Lung microvascular endothelial cell (primary cell): Measurements from ENCODE around the gene C11orf68. TPM values are rescaled to one million over a fixed set of nuclear protein-coding genes. Genes with fewer than 3 reads are reported as not detected.

Experiments used
- DNase-seq, 2 donors: peaks; one replicate each; pipeline versions ENCODE4 v3.0.0 to v3.0.0-alpha.2; 2010; ENCODE audit warnings: low read depth in 2 of 2
- total RNA-seq: library from RNA; depleted of rRNA; stranded (reverse); fragments of >200 nt; gene quantifications from 2 replicates; pipeline ENCODE4 v1.2.1, GENCODE V29; 2014

C11orf68 gene
- total RNA-seq, 1 donor from 2014 or later = 15.7 TPM

- DNase-seq = no peak
These were observed 25.9 kb upstream of the C11orf68 start for GRCh38 chr11:65944767-65945166.

DNA sequence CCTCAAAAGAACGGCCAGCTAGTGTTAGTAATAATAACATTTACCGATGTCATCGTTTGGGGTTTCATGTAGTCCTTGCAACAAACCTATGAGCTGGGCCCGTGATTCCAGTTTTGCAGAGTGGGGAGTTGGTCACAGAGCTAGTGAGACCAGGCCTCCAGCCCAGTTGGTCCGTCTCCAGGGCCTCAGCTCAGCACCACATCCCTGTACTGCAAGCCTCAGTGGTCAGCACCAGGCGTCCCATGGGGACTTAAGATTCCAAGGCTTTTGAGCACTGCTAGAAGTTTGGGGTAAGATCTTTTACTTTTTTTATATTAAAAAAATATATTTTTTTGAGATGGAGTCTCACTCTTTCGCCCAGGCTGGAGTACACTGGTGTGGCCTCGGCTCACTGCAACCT, 25.3 kb upstream of the C11orf68 start:
- no peak for DNase-seq

GRCh38 chr11:65942531-65942930, 23.7 kb upstream of the C11orf68 start:
- no peak for DNase-seq

DNA sequence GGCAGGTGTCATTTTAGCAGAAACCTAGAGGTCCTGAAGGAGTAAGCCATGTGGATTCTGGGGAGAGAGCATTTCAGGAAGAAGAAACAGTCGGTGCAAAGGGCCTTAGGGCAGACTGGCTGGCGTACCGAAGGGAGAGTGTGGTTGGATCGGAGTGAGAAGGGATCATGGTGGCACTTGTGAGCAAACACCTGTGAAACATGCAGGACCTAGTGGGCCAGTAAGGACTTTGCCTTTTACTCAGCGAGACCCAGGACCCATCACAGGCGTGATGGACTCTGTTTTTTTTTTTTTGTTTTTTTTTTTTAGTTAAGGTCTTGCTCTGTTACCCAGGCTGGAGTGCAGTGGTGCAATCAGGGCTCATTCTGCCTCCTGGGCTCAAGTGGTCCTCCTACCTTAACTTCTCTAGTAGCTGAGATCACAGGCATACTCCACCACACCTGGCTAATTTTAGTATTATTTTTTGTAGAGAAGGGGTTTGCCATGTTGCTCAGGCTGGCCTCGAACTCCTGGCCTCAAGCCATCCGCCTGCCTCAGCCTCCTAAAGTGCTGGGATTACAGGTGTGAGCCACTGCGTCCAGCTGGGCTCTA, 23.0 kb upstream of the C11orf68 start:
- no peak for DNase-seq

DNA sequence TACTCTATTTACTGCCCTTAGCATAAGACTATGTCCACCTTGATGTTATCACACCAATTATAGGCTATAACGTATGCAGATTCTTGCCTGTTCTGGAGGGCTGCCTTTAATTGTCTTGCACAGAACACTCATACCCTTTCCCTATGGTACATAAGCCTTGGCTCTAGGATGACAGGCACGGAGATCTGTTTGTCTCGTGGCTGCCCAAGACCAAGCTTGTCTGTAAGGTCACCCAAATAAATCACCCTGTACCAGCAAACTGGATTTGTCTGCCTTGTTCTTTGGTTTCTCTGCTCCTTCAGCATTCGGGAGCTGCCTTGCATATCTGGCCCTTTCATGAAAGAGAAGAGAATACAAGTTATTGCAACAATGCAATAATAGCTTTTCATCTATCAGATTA, 18.9 kb upstream of the C11orf68 start:
- no peak for DNase-seq

DNA sequence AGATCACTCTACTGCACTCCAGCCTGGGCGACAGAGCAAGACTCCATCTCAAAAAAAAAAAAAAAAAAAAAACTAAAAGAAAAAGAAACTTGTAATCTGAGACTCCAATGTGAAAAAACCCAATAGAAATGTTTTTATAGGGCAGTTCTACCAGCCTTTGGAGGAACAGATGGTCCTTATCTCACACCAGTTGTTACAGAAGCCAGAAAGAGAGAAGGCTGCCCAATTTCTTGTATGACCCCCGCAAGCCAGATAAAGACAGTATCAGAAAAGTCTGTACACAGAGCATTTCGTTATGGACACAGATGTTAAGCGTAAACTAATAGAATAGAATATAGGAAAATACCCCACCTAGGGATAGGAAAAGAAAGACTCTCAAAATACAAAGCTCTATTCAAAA, 15.2 kb upstream of the C11orf68 start:
- DNase-seq = no peak

DNA sequence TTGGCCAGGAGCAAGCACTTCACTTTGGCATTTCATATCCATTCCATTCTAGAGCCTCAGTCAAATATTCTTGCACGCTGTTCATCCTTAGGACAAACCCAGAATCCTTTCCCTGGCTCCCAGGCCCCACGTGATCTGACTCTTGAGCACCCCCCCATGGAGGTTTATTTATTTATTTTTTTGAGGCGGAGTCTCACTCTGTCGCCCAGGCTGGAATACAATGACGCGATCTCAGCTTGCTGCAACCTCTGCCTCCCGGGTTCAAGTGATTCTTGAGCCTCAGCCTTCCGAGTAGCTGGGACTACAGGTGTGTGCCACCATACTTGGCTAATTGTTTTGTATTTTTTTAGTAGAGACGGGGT, 13.7 kb upstream of the C11orf68 start:
- DNase-seq = no peak

DNA sequence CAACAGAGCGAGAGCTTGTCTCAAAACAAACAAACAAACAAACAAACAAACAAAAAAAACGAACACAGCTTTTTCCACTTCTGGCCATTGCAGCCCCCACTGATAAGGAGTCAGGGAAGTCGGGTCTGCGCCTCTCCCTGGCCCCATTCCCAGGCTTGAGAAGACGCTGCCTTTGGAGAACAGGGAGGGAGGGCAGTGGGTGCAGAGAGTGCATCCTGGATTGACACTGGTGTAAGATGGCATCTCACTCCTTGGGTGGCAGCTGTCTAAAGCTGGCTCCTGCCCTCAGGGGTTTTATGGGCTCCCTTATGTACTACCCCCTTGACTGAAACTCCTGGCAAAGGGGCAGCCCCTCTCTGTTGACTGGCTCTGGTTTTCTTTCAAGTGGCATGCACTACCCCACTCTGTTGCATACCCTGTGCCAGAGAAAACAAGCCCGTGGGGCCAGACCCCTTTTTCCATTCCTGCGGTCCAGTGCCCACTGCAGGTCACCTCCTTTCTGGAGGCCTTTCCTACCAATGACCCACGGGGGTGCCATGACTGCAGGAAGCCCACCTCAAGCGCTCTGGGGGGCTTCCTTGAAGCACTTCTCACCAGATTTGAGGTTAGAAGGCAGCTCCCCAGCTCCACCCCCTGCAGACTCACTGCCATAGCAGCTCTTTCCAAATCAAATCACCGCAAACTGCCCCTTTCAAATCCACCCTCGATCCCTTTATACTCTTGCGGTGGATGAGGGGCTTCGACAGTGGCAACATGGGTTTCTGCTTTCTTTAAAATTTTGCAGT, 13.1 kb upstream of the C11orf68 start:
- DNase-seq = no peak

DNA sequence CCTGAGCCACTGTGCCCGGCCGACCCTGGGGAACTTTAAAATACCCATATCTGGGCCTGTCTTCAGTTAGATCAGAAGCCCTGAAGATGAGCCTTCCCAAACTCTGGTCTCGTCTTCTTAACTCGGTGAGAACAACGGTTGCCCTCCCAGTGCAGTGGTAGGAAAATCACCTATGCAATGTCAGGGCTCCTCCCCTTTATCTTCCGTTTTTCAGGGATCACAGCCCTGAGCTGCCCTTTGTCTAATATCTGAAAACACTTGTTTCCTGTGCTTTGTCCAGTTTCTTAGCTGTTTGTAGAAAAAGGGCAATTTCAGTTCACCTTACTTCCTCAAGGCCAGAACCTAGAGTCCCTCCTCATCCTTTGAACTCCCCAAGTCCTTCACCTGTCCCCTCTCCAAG, 9.8 kb upstream of the C11orf68 start:
- no peak for DNase-seq

DNA sequence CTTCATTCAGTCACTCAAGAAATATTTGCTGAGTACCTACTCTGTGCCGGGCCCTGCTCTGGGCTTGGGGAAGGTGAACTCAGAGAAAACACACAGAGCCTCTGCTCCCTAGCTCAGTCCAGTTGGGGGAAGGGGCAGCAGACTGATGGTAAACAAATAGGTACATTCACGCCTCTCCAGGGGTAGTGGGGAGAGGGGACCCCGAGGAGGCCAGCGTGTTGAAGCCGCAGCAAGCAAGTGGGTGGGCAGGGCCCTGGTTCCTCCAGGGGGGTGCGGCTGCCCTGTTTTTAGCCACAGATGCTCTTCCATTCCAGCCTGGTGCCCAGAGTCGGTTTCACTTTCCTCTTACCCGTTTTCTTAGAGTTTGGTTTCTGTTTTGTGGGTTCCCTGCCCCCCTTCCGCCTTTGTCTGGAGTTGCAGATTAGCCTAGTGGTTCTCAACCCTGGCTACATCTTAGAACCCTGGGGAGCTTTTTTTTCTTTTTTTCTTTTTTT, 9.1 kb upstream of the C11orf68 start:
- no peak for DNase-seq

DNA sequence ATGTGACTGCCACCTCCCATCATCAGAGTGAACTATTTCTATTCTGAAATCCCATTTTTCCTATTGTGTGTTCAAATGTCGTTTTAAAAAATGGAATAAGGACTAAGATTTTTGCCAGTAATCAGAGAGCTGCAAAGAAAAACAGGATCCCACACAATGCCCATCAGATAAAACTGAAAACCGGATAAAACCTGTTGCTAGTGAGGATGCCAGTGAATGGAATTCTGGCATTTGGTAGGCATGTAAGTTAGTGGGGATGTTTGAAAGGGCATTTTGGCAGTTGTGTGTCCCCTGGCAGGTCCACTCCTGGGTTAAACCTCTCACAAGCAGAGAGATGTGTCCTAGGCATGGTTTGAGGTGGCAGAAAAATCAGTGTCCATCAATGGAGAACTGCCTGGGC, 6.5 kb upstream of the C11orf68 start:
- DNase-seq = no peak

GRCh38 chr11:65922565-65922964, 3.7 kb upstream of the C11orf68 start:
- DNase-seq = no peak

DNA sequence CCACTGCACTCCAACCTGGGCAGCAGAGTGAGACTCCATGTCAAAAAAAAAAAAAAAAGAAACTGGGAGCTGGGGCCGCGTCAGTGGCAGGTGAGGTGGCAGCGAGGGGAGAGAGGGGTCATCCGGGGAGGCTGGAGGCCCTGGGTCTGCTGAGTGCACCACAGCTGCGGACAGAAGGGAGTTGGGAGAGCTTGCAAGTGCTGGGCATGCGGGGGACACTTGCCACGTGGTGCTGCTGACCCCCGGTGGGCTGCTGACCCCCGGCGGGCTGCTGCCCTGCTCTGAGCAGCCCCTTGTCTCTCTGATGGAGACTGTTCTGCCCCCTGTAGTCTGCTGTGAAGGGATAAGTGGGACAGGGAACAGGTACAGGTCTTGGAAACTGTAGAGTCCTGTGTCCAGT, 3.0 kb upstream of the C11orf68 start:
- DNase-seq = no peak

- DNase-seq = no peak
These were observed 2.2 kb upstream of the C11orf68 start for GRCh38 chr11:65921033-65921555.

- no peak for DNase-seq
These were observed 1.5 kb upstream of the C11orf68 start for GRCh38 chr11:65920372-65920802.

DNA sequence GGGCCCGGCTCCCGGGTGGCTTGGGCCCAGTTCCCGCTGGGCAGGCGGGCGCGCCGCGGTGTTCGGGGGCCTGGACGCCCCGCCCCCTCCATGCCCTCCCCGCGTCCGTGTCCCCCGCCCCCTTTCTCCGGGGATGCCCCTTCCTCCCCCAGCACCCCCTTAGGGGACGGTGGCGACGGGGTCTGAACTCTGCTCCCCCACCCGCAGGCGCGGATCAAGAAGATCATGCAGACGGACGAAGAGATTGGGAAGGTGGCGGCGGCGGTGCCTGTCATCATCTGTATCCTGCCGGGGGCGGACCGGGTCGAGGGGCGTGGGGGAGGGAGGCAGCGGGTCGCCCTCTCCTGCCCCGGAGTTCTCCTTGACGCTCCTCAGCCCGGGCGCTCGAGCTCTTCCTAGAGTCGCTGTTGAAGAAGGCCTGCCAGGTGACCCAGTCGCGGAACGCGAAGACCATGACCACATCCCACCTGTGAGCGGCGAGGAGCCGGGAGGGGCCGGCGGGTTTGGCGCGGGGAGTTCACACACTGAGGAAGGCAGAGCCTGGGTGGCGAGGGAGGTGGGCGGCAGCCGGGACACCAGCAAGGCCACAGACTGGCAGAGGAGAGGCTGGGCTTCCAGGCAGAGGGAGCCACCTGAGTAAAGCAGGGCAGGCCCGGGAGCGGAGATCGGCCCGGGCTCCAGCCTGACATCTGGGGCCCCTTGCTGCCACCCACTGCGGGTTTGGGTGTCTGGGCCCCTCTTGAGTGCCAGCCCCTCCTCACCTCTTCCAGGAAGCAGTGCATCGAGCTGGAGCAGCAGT, 910 bp upstream of the C11orf68 start:
- no peak for DNase-seq

DNA sequence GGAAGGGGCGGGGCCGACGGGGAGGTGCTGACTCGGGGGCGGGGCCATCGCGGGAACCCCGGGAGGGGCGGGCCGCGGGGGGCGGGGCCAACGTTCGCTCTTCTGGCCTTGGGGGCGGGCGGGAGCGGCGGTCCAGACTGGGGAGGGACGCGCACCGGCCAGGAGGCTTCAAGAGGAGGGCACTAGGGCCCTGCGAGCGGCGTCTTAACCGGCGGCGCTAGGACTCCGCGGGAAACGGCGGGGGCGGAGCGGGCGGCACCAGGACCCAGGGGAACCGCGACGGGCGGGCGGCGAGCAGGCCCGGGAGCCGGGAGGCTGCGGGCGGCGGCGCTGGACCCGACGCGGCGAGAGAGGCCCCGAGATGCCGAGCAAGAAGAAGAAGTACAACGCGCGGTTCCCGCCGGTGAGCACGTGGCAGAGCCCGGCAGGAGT, 295 bp upstream of the C11orf68 start, which contains the start of gene DRAP1:
TSS of gene DRAP1 (plus strand) at position 286 of the 432 bp plus-strand sequence. CDS start at position 362, 76 bp downstream.
- peak; percentile 99 for DNase-seq

DNA sequence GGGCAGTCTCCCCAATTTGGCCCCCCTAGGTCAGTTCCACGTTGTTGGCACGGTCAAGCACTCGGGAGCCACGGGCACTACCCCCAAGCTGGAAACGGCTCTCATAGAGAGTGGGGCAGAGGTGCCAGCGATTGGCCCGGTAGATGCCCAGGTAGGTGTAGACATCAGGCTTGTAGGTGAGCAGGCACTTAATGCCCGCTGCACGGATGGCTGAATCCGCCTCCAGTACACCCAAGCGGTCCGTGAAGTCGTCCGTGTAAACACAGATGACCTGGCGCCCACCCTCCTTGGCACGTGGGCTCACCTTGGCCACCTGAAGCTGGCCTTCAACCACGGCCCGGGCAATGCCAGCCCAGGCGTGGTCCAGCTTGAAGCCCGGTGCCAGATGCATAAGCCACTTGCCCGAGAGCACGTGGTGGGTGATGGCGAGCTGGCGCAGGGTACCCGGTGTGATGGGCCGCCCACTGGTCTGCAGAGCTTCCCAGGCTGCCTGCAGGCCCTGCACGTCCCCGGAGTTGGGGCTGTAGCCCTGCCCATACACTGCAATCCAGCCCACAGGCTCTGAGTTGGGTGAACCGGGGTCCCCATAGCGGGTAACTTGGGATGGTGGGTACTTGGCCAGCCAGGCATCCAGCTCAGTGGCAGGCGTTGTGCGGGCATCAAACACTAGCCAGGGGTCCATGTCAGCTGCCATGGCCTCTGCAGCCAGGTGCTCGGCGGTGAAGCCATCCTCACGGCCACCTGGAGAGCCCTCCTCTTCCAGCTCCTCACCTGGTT, 1.2 kb downstream of the C11orf68 start:
- no peak for DNase-seq

DNA sequence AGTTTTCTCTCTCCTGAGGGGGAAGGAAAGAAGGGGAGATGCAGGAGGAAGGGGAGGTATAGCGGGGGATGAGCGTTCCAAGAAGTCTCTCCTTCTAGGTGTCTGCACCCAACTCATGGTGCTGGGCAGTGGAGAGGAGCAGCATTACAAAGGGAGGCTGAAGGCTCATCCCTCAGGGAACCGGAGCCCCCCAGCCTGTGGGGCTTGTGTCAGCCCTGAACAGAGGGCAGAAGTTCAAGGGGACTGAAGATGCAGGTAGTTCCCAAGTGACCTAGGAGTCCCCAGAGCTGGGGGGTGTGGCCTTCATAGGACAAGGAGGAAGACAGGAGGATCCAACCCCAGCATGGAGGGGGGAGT, 1.8 kb downstream of the C11orf68 start:
- no peak for DNase-seq

DNA sequence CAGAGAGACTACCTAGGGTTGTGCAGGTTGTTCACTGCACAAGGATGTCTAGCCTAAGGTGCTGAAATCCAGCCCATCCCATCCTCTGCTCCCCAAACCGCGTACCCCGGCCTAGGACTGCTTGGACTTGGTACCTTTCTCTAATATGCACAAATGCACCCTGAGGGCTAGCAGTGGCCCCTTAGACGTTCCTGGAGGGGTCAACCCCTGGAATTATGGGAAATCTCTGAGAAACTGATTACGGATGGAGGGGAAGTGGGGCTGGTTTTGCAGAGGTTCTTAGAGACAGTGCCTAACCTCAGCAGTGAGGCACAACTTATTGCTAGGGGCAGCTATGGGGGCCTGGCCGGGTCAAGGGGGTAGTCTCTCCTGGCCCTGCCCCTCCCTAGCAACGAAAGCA, 2.5 kb downstream of the C11orf68 start:
- no peak for DNase-seq

DNA sequence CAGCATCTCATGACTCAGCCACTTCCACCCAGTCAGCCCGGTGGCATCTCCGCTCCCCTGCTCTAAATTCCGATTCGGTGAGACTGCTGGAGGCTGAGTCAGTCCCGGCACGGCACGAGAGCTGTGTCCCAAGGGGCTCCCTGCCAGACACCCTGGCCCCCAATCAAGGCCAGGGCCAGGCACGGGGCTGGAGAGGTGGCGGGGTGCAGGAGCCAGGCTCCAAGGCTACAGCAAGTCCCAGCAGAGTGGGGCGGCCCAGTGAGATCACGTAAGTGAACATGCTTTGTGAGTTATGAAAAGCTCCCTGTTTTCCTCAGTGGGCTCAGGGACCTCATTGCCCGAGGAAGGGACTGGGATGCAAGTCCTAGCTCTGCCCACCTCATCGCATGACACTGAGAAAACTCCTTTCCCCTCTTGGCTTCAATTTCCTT, 3.0 kb downstream of the C11orf68 start:
- peak; percentile 84 to 97 for DNase-seq
